Measurements from ENCODE around the gene PCNX2. TPM values are rescaled to one million over a fixed set of nuclear protein-coding genes. Genes with fewer than 3 reads are reported as not detected.
A peak's percentile ranks its signal among the peaks of the same experiment; 100 is the strongest.

The PCNX2 gene
- polyA plus RNA-seq, 3 donors = 0.29 to 7.9 (median 0.62) TPM

- 94% methylated on average over 2 of the region's 3 CpGs for WGBS (ENCODE audit: insufficient coverage)
- H3K9me3 ChIP-seq (replicated peaks in 1 of 2; ENCODE audit: control insufficient read depth in 1 of 2, insufficient read depth in 1 of 2, low read length in 2 of 2) = peaks cover 0 to 8% of the 10 kb centered on the region in 2 donors
- no peak overlapping the region for H3K4me3 Mint-ChIP-seq
- H3K4me1 ChIP-seq (ENCODE audit: control insufficient read depth in 1 of 2, insufficient read depth in 2 of 2, low read length in 2 of 2) = no peaks in the 10 kb centered on the region
- H3K36me3 Mint-ChIP-seq = peaks cover 19 to 40% of the 10 kb centered on the region in 2 donors
- no peak overlapping the region for H3K4me3 ChIP-seq (replicated peaks in 1 of 3; ENCODE audit: low read depth in 2 of 3, low read length in 3 of 3)
- no peak overlapping the region for H3K27ac Mint-ChIP-seq
- no peaks in the 10 kb centered on the region for H3K27me3 Mint-ChIP-seq (ENCODE audit: low read depth in 3 of 3)
- no peaks in the 10 kb centered on the region for H3K27me3 ChIP-seq (ENCODE audit: control insufficient read depth in 2 of 2, insufficient read depth in 2 of 2, low read length in 2 of 2)
- no peak overlapping the region for H2AFZ ChIP-seq (ENCODE audit: insufficient read depth, low read depth, low read length, poor library complexity, severe bottlenecking)
- peaks cover 3 to 21% (median 12%) of the 10 kb centered on the region in 7 donors for H3K9me3 Mint-ChIP-seq
- peaks cover 0 to 7% of the 10 kb centered on the region in 2 donors for H3K36me3 ChIP-seq (replicated peaks in 1 of 2; ENCODE audit: control insufficient read depth in 1 of 2, insufficient read depth in 2 of 2, low read length in 2 of 2)
- intact Hi-C loops (cut with micrococcal nuclease) = no loop called here
- no peaks in the 10 kb centered on the region for H4K20me1 ChIP-seq (ENCODE audit: insufficient read depth, low read length)
- no peak overlapping the region for H3K4me2 ChIP-seq (replicated peaks; ENCODE audit: extremely low read depth, low read length, poor library complexity, severe bottlenecking)
- no peak overlapping the region for H3K27ac ChIP-seq (ENCODE audit: low read depth in 1 of 2, low read length in 2 of 2)
- no peak overlapping the region for H3K9ac ChIP-seq (ENCODE audit: insufficient read depth, low read length, poor library complexity, severe bottlenecking)
- DNase-seq = no peak
- TF ChIP-seq CTCF (IDR thresholded peaks at IDR 0.05) = no peak
- no peaks in the 10 kb centered on the region for H3K79me2 ChIP-seq (ENCODE audit: insufficient read depth, low read length)
- H3K4me1 Mint-ChIP-seq = no peaks in the 10 kb centered on the region
Observed at GRCh38 chr1:232992227-232992626, 303.3 kb downstream of the PCNX2 start.

- Histone ChIP-seq H3K9me3 (replicated peaks in 1 of 2; ENCODE audit: control insufficient read depth in 1 of 2, insufficient read depth in 1 of 2, low read length in 2 of 2) (peaks cover 0 to 8% of the 10 kb centered on the region in 2 donors), H3K4me2 (replicated peaks; ENCODE audit: extremely low read depth, low read length, poor library complexity, severe bottlenecking) (no peak overlapping the region), H4K20me1 (ENCODE audit: insufficient read depth, low read length) (no peaks in the 10 kb centered on the region), H3K27ac (ENCODE audit: low read depth in 1 of 2, low read length in 2 of 2) (no peak overlapping the region), H3K4me3 (replicated peaks in 1 of 3; ENCODE audit: low read depth in 2 of 3, low read length in 3 of 3) (no peak overlapping the region), H3K4me1 (ENCODE audit: control insufficient read depth in 1 of 2, insufficient read depth in 2 of 2, low read length in 2 of 2) (no peaks in the 10 kb centered on the region), H3K27me3 (ENCODE audit: control insufficient read depth in 2 of 2, insufficient read depth in 2 of 2, low read length in 2 of 2) (no peaks in the 10 kb centered on the region), H3K36me3 (replicated peaks in 1 of 2; ENCODE audit: control insufficient read depth in 1 of 2, insufficient read depth in 2 of 2, low read length in 2 of 2) (no peaks in the 10 kb centered on the region), H3K9ac (ENCODE audit: insufficient read depth, low read length, poor library complexity, severe bottlenecking) (no peak overlapping the region), H2AFZ (ENCODE audit: insufficient read depth, low read depth, low read length, poor library complexity, severe bottlenecking) (no peak overlapping the region), H3K79me2 (ENCODE audit: insufficient read depth, low read length) (no peaks in the 10 kb centered on the region)
- WGBS (ENCODE audit: insufficient coverage) = 91% methylated on average over 7 of the region's 7 CpGs
- no peaks in the 10 kb centered on the region for H3K27me3 Mint-ChIP-seq (ENCODE audit: low read depth in 3 of 3)
- H3K4me1 Mint-ChIP-seq = no peaks in the 10 kb centered on the region
- peaks cover 3 to 21% (median 12%) of the 10 kb centered on the region in 7 donors for H3K9me3 Mint-ChIP-seq
- TF ChIP-seq CTCF (IDR thresholded peaks at IDR 0.05) = no peak
- no peak overlapping the region for H3K4me3 Mint-ChIP-seq
- H3K36me3 Mint-ChIP-seq = peaks cover 14 to 33% of the 10 kb centered on the region in 2 donors
- peak overlapping the region in 5 of 7 donors; percentile 10 to 70 (median 57) for H3K27ac Mint-ChIP-seq
- DNase-seq = no peak
- intact Hi-C loops (cut with micrococcal nuclease) = no loop called here
Observed at GRCh38 chr1:232991238-232991637, 304.3 kb downstream of the PCNX2 start.

Measured in CD14-positive monocyte (primary cell).